OCI-LY7 (cell line): Measurements from ENCODE around the gene PLA2G12A. TPM values are rescaled to one million over a fixed set of nuclear protein-coding genes. Genes with fewer than 3 reads are reported as not detected.
"Not testable (repeated sequence)": the region's sequence is repeated elsewhere in the genome, so short reads cannot be mapped to it uniquely, and the experiment has no call there.

ENCODE experiments used
- BruUV-seq: library from RNA; stranded (reverse); fragments of 400-500 nt; replicated peaks from 2 replicates; lab custom pipeline; 2021; lab: Mats Ljungman, UMichigan
- CTCF ChIA-PET: fragments of 300-600 bp; sonication (Branson Sonifier 250); formaldehyde crosslinking; loops from one replicate; lab custom pipeline; 2022; ENCODE audit warnings: antibody characterized with exemption; ENCODE audit not compliant: unreplicated experiment; lab: Charles Lee
- POLR2A ChIA-PET: fragments of 300-600 bp; sonication (Branson Sonifier 250); formaldehyde crosslinking; loops from one replicate; lab custom pipeline; 2022; ENCODE audit warnings: antibody characterized with exemption; lab: Charles Lee
- DNase-seq: peaks from one replicate; pipeline ENCODE4 v3.0.0-alpha.2; 2015; ENCODE audit warnings: low spot score
- H2AFZ ChIP-seq: fragments of 200-600 bp; sonication (generic), shearing (Covaris generic); 2 replicates; pipeline ENCODE4 v1.6.1; 2014; ENCODE audit warnings: mild to moderate bottlenecking, antibody characterized with exemption, low read length, moderate library complexity
- H3K27ac ChIP-seq: fragments of 200-600 bp; sonication (generic); 2 replicates; pipeline ENCODE4 v1.5.1; 2014; ENCODE audit warnings: mixed run types, low read depth, mild to moderate bottlenecking, moderate library complexity, low read length, inconsistent platforms; ENCODE audit not compliant: poor library complexity, severe bottlenecking
- H3K36me3 ChIP-seq: fragments of 200-600 bp; sonication (generic); 2 replicates; pipeline ENCODE4 v1.6.1; 2014; ENCODE audit warnings: mild to moderate bottlenecking, antibody characterized with exemption, low read length, moderate library complexity, mixed read lengths; ENCODE audit not compliant: insufficient read depth
- H3K4me1 ChIP-seq: fragments of 200-600 bp; sonication (generic); 2 replicates; pipeline ENCODE4 v1.5.1; 2014; ENCODE audit warnings: mild to moderate bottlenecking, low read length; ENCODE audit not compliant: insufficient read depth, poor library complexity, severe bottlenecking
- H3K4me2 ChIP-seq: fragments of 200-600 bp; sonication (generic); 2 replicates; pipeline ENCODE4 v1.6.1; 2014; ENCODE audit warnings: mild to moderate bottlenecking, low read length
- H3K4me3 ChIP-seq: fragments of 200-600 bp; sonication (generic); 2 replicates; pipeline ENCODE4 v1.5.1; 2014; ENCODE audit warnings: mild to moderate bottlenecking, low read depth, low read length; ENCODE audit not compliant: poor library complexity, severe bottlenecking
- H3K79me2 ChIP-seq: fragments of 200-600 bp; sonication (generic); 2 replicates; pipeline ENCODE4 v1.6.1; 2016; ENCODE audit warnings: low read depth, mild to moderate bottlenecking, low read length, moderate library complexity, mixed read lengths; ENCODE audit not compliant: insufficient read depth
- H3K9me2 ChIP-seq: fragments of 200-600 bp; sonication (generic); 2 replicates; pipeline ENCODE4 v1.6.1; 2016; ENCODE audit warnings: mild to moderate bottlenecking, low read length, mixed read lengths; ENCODE audit not compliant: insufficient read depth
- H3K9me3 ChIP-seq: fragments of 200-600 bp; sonication (generic); 2 replicates; pipeline ENCODE4 v1.6.1; 2014; ENCODE audit warnings: mild to moderate bottlenecking, mixed run types, low read length, mixed read lengths
- H4K20me1 ChIP-seq: fragments of 200-600 bp; sonication (generic); 2 replicates; pipeline ENCODE4 v1.6.1; 2014; ENCODE audit warnings: mild to moderate bottlenecking, antibody characterized with exemption, low read length, moderate library complexity, mixed read lengths; ENCODE audit not compliant: insufficient read depth
- EZH2phosphoT487 ChIP-seq: fragments of 200-600 bp; sonication (generic); IDR thresholded peaks from 2 replicates; pipeline ENCODE4 v1.6.1; 2018; ENCODE audit warnings: low read depth, borderline replicate concordance, mild to moderate bottlenecking, mixed run types, antibody characterized with exemption, low read length, moderate library complexity, mixed read lengths
- intact Hi-C: fragments of 100-400 bp; cut with micrococcal nuclease; formaldehyde crosslinking; loops from one replicate; pipeline ENCODE4 v1.10.0; 2022; ENCODE audit not compliant: unreplicated experiment
- total RNA-seq, 2 experiments: library from RNA; depleted of rRNA in 1 of 2; stranded (reverse); fragments of >200 nt in 1 of 2; shearing (Covaris generic) in 1 of 2; gene quantifications; 2 replicates each; pipeline ENCODE4 v1.2.3, GENCODE V29; 2014 to 2022
- TF ChIP-seq, protein P1 (sequence below): fragments of 200-600 bp; sonication (generic); conservative IDR thresholded peaks from 2 replicates; pipeline ENCODE4 v1.5.1; 2014; ENCODE audit warnings: mild to moderate bottlenecking, antibody characterized with exemption, low read length, moderate library complexity, mixed read lengths

Gene PLA2G12A
- total RNA-seq, 2 experiments from 2014 or later, result 18.1 to 35.9 TPM

DNA sequence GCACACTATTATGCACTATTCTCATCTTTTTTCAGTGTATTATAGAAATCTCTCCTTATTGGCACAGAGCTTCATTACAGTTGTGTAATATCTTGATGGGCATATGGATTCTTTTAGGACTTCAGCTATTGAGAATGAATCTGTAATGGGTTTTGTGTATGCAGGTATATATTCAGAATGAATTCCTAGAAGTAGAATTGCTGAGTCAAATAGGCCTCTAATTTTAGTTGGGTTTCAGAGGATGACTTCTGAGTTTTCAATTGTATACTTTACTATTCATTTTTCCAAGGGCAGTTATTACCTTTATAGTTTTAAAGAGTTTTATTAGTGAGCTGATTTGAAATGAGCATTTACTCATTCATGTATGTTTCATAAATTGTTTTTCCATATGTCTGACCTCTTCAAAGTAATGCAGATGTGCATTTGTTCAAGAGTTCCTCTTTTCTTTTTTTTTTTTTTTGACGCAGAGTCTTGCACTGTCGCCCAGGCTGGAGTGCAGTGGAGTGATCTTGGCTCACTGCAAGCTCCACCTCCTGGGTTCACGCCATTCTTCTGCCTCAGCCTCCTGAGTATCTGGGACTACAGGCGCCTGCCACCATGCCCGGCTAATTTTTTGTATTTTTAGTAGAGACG is 46.1 kb downstream of the PLA2G12A start:
- intact Hi-C loops, result no loop called here
- no TSS peak for BruUV-seq
- no peaks in the 10 kb centered on the region for H4K20me1 ChIP-seq
- CTCF ChIA-PET, result no interaction called here
- no peak for DNase-seq
- H2AFZ ChIP-seq, result no peak overlapping the region
- H3K79me2 ChIP-seq, result no peaks in the 10 kb centered on the region
- no peak overlapping the region for H3K27ac ChIP-seq
- no peaks in the 10 kb centered on the region for H3K4me1 ChIP-seq
- no peak overlapping the region for H3K4me2 ChIP-seq
- POLR2A ChIA-PET, result interaction anchor here (0.7 to 1.8 kb wide), 2 partner anchors 12 to 249 kb away, joined by 5 to 8 read pairs; no protein-coding TSS in a partner anchor
- 0 out of 2 replicates have a peak, but pooled peaks cover 3% of the 10 kb centered on the region for H3K9me2 ChIP-seq
- peaks cover 65% of the 10 kb centered on the region for H3K36me3 ChIP-seq
- no peak for TF ChIP-seq EZH2phosphoT487
- TF ChIP-seq, protein P1, sequence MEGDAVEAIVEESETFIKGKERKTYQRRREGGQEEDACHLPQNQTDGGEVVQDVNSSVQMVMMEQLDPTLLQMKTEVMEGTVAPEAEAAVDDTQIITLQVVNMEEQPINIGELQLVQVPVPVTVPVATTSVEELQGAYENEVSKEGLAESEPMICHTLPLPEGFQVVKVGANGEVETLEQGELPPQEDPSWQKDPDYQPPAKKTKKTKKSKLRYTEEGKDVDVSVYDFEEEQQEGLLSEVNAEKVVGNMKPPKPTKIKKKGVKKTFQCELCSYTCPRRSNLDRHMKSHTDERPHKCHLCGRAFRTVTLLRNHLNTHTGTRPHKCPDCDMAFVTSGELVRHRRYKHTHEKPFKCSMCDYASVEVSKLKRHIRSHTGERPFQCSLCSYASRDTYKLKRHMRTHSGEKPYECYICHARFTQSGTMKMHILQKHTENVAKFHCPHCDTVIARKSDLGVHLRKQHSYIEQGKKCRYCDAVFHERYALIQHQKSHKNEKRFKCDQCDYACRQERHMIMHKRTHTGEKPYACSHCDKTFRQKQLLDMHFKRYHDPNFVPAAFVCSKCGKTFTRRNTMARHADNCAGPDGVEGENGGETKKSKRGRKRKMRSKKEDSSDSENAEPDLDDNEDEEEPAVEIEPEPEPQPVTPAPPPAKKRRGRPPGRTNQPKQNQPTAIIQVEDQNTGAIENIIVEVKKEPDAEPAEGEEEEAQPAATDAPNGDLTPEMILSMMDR, result no peak
- H3K4me3 ChIP-seq, result no peak overlapping the region
- no peaks in the 10 kb centered on the region for H3K9me3 ChIP-seq

DNA sequence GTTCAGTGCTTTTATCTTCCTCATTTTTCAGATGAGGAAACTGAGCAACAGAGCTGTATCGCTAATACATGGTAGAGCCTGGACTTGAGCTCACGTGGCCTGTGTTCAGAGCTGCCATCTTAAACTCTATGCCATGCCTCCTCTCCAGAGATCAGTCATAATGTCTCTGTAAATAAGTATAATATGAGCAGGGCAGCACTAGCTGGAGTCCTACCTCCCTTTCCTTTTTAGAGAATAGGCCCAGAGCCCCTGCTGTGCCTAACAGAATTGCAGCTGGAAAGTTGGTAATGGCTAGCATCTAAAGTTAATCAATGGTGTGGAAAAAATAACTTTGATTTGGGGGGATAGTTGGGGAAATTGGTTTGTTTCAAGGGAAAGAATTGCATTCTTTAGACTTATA is 47.0 kb downstream of the PLA2G12A start:
- Histone ChIP-seq H3K27ac (no peak overlapping the region), H3K4me1 (no peaks in the 10 kb centered on the region), H3K4me3 (no peak overlapping the region), H3K36me3 (peaks cover 60% of the 10 kb centered on the region), H3K4me2 (no peak overlapping the region), H3K9me2 (0 out of 2 replicates have a peak, but pooled peaks cover 3% of the 10 kb centered on the region), H3K9me3 (no peaks in the 10 kb centered on the region), H4K20me1 (no peaks in the 10 kb centered on the region), H2AFZ (no peak overlapping the region), H3K79me2 (no peaks in the 10 kb centered on the region)
- TF ChIP-seq, protein P1, result no peak
- no peak for TF ChIP-seq EZH2phosphoT487
- no peak for DNase-seq
- BruUV-seq, result no TSS peak
- POLR2A ChIA-PET, result interaction anchor here (1.5 kb wide), 1 partner anchor 20 kb away, joined by 5 read pairs; no protein-coding TSS in a partner anchor
- intact Hi-C loops, result no loop called here
- CTCF ChIA-PET, result no interaction called here

DNA sequence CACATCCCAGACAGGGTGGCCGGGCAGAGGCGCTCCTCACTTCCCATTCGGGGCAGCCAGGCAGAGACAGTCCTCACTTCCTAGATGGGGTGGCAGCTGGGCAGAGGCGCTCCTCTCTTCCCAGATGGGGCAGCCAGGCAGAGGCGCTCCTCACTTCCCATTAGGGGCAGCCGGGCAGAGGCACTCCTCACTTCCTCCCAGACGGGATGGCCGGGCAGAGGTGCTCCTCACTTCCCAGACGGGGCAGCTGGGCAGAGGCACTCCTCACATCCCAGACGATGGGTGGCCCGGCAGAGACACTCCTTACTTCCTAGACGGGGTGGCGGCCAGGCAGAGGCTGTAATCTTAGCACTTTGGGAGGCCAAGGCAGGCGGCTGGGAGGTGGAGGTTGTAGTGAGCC is 50.9 kb downstream of the PLA2G12A start:
- H3K79me2 ChIP-seq, DNase-seq, intact Hi-C loops, H3K4me2 ChIP-seq, H2AFZ ChIP-seq, H3K9me2 ChIP-seq, POLR2A ChIA-PET, H3K4me3 ChIP-seq, H4K20me1 ChIP-seq, H3K4me1 ChIP-seq, BruUV-seq, H3K27ac ChIP-seq, H3K9me3 ChIP-seq: not testable (repeated sequence)
- CTCF ChIA-PET, result interaction anchor here (0.6 kb wide), 1 partner anchor 240 kb away, joined by 5 read pairs; no protein-coding TSS in a partner anchor
- peaks cover 36% of the 10 kb centered on the region for H3K36me3 ChIP-seq

DNA sequence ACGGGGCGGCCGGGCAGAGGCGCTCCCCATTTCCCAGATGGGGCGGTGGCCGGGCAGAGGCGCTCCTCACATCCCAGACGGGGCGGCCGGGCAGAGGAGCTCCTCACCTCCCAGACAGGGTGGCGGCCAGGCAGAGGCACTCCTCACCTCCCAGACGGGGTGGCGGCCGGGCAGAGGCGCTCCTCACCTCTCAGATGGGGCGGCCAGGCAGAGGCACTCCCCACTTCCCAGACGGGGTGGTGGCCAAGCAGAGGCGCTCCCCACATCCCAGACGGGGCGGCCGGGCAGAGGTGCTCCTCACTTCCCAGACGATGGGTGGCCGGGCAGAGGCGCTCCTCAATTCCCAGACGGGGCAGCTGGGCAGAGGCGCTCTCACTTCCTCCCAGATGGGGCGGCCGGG is 51.4 kb downstream of the PLA2G12A start:
- intact Hi-C loops, POLR2A ChIA-PET, BruUV-seq: not testable (repeated sequence)

More for the DNA sequence above, 51.4 kb downstream of the PLA2G12A start:
- not testable (repeated sequence) for H3K79me2 ChIP-seq, H3K4me1 ChIP-seq, H4K20me1 ChIP-seq, H3K9me2 ChIP-seq, H3K27ac ChIP-seq, H3K9me3 ChIP-seq, DNase-seq, H3K4me2 ChIP-seq, H3K4me3 ChIP-seq, H2AFZ ChIP-seq
- peaks cover 39% of the 10 kb centered on the region for H3K36me3 ChIP-seq
- CTCF ChIA-PET, result interaction anchor here (0.6 kb wide), 1 partner anchor 239 kb away, joined by 5 read pairs; no protein-coding TSS in a partner anchor
